RWPE2 (cell line): ENCODE results near the gene SERINC3.

Experiments used
- ATAC-seq: fragments of 200-7000 bp; cut with Tn5 transposase; 3 replicates; pipeline ENCODE4 v1.9.1; 2021; ENCODE audit warnings: low read depth
- DNase-seq: peaks from one replicate; pipeline ENCODE4 v3.0.0-alpha.2; 2020; ENCODE audit warnings: low spot score
- H3K27ac ChIP-seq: fragments of 450-650 bp; 2 replicates; pipeline ENCODE4 v1.5.1; 2017; ENCODE audit warnings: mild to moderate bottlenecking; ENCODE audit not compliant: poor library complexity, severe bottlenecking
- H3K27me3 ChIP-seq: fragments of 250-450 bp; sonication (Bioruptor Pico); 2 replicates; pipeline ENCODE4 v1.5.1; 2021; ENCODE audit warnings: mild to moderate bottlenecking, moderate library complexity; ENCODE audit not compliant: insufficient read depth, poor library complexity, severe bottlenecking
- H3K36me3 ChIP-seq: fragments of 250-450 bp; sonication (Bioruptor Pico); 2 replicates; pipeline ENCODE4 v1.5.1; 2020; ENCODE audit warnings: low read depth, mild to moderate bottlenecking, moderate library complexity
- H3K4me1 ChIP-seq: fragments of 250-450 bp; sonication (Bioruptor Pico); 2 replicates; pipeline ENCODE4 v1.5.1; 2021; ENCODE audit warnings: mild to moderate bottlenecking, moderate library complexity; ENCODE audit not compliant: insufficient read depth, poor library complexity, severe bottlenecking
- H3K4me3 ChIP-seq: fragments of 250-450 bp; sonication (Bioruptor Pico); 2 replicates; pipeline ENCODE4 v1.5.1; 2021; ENCODE audit warnings: mild to moderate bottlenecking, moderate library complexity; ENCODE audit not compliant: severe bottlenecking
- H3K9me3 ChIP-seq: fragments of 250-450 bp; sonication (Bioruptor Pico); 2 replicates; pipeline ENCODE4 v1.5.1; 2021; ENCODE audit warnings: mild to moderate bottlenecking, moderate library complexity; ENCODE audit not compliant: severe bottlenecking
- TF ChIP-seq, protein P1 (sequence below): fragments of 450-650 bp; IDR thresholded peaks from one replicate; pipeline ENCODE4 v1.5.1; 2017; ENCODE audit warnings: mild to moderate bottlenecking, moderate library complexity; ENCODE audit not compliant: poor library complexity, severe bottlenecking

Gene SERINC3

DNA sequence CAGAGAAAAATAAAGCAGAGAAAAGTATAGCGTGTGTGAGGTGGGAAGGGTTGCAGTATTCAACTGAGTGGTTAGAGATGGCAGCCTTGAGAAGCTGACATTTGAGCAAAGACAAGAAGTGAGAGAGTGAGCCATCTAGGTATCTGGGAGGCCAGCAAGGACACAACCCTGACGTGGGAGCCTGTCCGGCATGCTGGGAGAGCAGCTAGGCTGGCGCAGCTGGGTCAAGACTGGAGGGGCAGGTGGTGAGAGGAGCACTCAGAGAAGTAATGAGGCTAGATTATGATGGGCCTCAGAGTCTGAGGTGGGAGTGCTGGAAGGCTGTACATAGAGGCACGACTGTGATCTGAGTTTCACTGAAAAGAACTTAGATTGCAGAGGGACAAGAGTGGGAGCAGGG, 33.3 kb downstream of the SERINC3 start:
- ATAC-seq = peak; percentile 15; the same call in 1 of the 3 replicates
- H3K36me3 ChIP-seq = peaks cover 96% of the 10 kb centered on the region

DNA sequence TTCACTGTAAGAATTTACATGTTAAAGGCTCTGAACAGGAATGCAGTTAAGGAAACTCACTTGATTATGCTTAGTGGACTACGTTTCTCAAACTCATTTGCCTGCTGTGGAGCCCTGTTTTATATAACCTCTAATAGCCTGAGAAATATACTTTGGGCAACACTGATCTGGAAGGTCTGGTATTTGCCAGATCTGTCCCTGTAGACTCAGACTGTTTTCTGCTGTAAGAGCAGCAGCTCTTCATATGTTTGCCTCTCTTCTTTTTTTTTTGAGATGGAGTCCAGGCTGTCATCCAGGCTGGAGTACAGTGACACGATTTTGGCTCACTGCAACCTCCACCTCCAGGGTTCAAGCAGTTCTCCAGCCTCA, 36.1 kb downstream of the SERINC3 start:
- Histone ChIP-seq H3K4me1 (no peaks in the 10 kb centered on the region), H3K27ac (no peak overlapping the region), H3K9me3 (no peaks in the 10 kb centered on the region), H3K36me3 (peaks cover 94% of the 10 kb centered on the region), H3K27me3 (no peaks in the 10 kb centered on the region), H3K4me3 (no peak overlapping the region)
- no peak for ATAC-seq
- DNase-seq = no peak
- TF ChIP-seq, protein P1, sequence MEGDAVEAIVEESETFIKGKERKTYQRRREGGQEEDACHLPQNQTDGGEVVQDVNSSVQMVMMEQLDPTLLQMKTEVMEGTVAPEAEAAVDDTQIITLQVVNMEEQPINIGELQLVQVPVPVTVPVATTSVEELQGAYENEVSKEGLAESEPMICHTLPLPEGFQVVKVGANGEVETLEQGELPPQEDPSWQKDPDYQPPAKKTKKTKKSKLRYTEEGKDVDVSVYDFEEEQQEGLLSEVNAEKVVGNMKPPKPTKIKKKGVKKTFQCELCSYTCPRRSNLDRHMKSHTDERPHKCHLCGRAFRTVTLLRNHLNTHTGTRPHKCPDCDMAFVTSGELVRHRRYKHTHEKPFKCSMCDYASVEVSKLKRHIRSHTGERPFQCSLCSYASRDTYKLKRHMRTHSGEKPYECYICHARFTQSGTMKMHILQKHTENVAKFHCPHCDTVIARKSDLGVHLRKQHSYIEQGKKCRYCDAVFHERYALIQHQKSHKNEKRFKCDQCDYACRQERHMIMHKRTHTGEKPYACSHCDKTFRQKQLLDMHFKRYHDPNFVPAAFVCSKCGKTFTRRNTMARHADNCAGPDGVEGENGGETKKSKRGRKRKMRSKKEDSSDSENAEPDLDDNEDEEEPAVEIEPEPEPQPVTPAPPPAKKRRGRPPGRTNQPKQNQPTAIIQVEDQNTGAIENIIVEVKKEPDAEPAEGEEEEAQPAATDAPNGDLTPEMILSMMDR = no peak

More for the DNA sequence above, 33.3 kb downstream of the SERINC3 start:
- no peaks in the 10 kb centered on the region for H3K27me3 ChIP-seq
- H3K9me3 ChIP-seq = no peaks in the 10 kb centered on the region
- H3K27ac ChIP-seq = no peak overlapping the region
- peak; percentile 68 for DNase-seq
- H3K4me3 ChIP-seq = no peak overlapping the region
- TF ChIP-seq, protein P1 = no peak
- H3K4me1 ChIP-seq = no peaks in the 10 kb centered on the region

DNA sequence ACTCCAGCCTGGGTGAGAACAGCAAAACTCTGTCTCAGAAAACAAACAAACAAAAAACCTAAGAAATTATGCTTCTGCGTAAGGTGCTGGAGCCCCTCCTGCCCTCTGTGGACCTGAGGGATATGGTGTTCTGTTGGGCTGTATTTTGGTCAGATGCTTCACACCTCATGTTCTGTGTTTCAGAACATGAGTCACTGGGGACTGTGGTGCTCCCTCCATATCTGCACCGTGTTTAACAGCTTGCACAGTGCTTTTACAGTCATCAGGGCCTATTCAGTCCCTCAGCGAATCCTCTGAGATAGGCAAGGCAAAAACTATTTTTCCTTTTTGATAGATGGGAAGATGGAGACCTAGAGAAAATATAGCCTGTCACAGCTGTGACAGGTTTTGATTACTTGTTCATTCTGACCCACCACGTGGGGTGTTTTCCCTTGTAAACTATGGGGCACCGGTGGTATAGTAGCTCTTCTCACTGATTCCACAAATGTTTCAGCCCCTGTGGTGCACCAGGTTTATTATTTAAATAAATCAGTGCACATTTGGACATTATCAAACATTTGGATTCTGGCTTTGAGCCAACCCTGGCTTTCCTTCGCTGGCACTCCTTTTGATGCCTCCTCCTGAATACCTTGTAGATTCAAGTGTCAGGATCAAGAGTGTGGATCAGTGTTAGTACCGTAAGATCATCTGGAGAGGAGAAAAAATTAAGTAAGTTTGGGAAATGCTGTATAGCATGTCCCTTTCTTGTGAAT, 36.6 kb downstream of the SERINC3 start:
- DNase-seq (no peak), ATAC-seq (0 out of 3 replicates have a peak, but pooled peaks have one; percentile 7)
- Histone ChIP-seq H3K27me3 (no peaks in the 10 kb centered on the region), H3K4me3 (no peak overlapping the region), H3K4me1 (no peaks in the 10 kb centered on the region), H3K27ac (no peak overlapping the region), H3K36me3 (peaks cover 94% of the 10 kb centered on the region), H3K9me3 (no peaks in the 10 kb centered on the region)
- TF ChIP-seq, protein P1 = no peak

DNA sequence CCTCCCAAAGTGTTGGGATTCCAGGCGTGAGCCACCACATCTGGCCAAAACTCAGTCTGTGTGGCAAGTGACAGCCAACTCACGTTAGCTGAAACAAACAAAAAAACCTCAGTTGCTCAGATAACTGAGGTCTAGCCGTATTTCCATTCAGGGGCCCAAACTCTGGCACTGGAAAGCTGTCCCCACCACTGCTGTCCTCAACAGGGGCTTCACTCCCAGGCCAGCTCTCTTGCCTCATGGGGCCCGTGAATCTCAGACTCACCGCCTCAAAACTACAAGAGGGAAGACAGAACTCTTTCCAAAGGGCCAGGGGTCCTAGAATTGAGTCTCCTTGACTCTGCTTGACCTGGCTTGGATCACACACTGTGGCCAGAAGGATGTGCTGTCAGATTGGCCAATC, 38.8 kb downstream of the SERINC3 start:
- Histone ChIP-seq H3K27me3 (no peaks in the 10 kb centered on the region), H3K9me3 (no peaks in the 10 kb centered on the region), H3K36me3 (peaks cover 81% of the 10 kb centered on the region), H3K4me1 (no peaks in the 10 kb centered on the region), H3K4me3 (no peak overlapping the region), H3K27ac (no peak overlapping the region)
- TF ChIP-seq, protein P1 = no peak
- ATAC-seq (no peak), DNase-seq (peak; percentile 60)
